DMS153 treated with DMSO at 0.1 percent for 48 hours (cell line): Measurements from ENCODE around the gene ACAA2.

Source experiments
- DNase-seq: peaks from one replicate; lab custom pipeline; 2025; ENCODE audit not compliant: unreplicated experiment; lab: John Stamatoyannopoulos, UW

Gene ACAA2, protein sequence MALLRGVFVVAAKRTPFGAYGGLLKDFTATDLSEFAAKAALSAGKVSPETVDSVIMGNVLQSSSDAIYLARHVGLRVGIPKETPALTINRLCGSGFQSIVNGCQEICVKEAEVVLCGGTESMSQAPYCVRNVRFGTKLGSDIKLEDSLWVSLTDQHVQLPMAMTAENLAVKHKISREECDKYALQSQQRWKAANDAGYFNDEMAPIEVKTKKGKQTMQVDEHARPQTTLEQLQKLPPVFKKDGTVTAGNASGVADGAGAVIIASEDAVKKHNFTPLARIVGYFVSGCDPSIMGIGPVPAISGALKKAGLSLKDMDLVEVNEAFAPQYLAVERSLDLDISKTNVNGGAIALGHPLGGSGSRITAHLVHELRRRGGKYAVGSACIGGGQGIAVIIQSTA

DNA sequence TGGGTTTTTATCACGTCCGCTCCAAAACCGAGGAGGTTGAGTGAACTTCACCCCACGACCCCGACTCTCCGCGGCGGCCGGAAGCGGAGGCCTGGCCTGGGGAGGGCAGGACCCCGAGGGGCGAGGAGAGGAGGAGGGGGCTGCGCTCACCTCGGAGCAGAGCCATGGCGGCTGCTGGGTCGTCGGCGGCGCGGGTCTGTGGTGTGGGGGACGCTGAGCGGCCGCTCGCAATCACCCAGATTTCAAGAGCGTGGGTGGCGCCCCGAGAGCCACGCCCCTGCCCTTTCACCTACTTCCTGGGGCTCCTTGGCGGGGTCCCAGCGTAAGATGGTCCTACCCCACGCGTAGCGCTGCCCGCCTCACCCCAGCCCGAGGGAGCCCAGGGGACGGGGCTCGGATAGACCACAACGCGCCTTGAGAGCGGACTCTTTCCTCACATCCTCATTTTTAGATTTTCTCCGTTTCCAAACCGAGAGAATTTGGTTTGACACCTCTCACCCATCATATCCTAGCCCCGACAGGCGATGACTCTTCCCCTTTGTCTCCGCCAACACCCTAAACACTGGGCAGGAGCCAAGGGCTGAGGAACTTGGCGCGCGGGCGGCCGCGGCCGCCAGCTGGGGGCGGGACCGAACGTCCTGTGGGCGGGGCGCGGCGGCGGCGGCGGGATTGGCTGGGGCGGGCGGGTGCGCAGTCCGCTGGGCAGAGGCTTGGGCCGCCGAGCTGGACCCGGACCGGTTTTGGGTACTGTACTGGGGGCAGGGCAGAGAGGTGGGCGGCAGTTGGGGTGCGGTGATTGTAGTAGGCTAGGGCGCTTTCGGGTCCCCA is at the start of gene ACAA2:
Gene ACAA2 (minus strand): TSS at position 215 of the 828 bp plus-strand sequence. CDS start 49 bp downstream, at position 166.
- DNase-seq, result peak; percentile 68

DNA sequence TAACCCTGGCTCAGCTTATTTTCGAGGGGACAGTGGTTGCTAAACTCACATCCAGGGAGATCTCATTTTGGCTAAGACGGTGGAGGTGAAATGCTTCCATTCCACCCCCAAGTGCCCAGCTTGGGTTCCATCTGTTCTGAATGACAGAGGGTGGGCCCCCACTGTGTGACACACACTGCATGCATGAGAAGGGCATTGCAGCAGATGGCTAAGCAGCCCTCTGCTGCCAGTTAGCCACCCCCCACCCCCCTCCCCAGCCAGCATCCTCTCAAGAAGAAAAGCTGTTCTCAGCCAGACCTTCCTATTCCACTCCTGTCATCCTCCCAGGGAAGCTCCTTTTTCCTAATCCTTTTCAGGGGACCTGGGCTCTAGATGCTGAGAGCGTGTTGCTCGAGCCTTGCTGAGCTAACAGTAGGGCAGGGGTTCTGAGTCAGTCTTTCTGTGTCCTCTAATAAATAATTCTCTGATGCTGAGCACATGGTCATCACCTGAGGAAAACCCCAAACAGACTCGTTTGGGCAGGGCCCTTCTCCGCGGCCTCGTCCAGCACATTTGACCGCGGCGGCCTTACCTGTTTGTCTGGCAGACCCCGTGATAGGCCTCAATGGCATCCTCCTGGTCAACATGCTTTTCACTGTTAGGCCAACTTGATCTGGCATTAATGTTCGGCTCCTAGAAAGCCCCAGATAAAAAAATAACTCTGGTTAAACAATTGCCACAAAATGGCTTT is 49.5 kb upstream of the ACAA2 start:
- DNase-seq, result no peak

DNA sequence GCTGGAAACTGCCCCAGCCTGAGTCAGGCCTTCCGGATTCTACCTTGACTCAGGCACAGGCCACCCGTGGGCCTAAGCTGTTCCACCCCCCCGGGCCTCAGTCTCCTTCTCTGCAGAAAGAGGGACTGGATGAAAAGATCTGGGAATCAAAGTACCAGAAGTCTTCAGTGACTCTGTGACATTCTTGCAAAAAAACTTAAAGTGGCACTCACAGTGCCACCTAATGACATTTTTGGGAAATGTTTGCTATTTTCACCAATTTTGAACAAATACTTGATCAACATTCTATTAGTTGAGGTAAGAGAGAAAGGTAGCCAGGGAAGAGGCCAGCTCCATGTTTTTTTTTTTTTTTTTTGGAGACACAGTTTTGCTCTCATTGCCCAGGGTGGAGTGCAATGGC is 48.3 kb upstream of the ACAA2 start:
- DNase-seq, result no peak

DNA sequence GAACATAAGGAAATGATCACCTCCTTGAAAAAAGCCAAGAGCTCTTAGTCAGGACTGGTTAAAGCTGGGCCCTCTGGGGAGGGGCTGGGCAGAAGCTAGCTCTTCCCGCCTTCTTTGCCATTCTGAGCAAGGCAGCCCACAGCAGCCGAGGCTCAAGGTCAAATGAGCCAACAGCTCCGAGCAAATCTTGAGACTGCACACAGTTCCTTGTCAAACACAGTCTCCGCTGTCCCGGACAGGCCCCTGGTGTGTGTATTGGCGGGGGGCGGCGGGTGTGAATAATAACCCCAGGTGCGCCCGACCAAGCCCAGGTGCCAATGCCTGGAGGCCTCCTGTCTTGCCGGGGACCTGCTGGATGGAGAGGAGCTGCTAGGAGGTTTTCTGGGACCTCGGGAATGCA is 46.4 kb upstream of the ACAA2 start:
- DNase-seq, result no peak

DNA sequence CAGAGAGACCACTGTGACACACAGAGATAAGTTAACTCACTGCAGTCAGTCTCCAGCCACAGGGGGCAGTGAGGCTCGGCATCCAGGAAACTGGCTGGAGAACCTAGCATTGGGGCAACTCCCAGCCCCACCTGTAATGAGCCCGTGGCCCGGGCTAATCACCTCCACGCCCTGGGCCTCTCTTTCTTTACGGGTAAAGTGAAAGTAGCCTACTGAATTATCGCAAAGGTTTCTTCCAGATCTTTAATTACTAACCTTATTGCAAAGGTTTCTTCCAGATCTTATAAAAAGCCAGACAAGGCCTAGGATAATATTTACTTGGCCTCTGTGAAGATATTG is 45.7 kb upstream of the ACAA2 start:
- DNase-seq, result no peak

DNA sequence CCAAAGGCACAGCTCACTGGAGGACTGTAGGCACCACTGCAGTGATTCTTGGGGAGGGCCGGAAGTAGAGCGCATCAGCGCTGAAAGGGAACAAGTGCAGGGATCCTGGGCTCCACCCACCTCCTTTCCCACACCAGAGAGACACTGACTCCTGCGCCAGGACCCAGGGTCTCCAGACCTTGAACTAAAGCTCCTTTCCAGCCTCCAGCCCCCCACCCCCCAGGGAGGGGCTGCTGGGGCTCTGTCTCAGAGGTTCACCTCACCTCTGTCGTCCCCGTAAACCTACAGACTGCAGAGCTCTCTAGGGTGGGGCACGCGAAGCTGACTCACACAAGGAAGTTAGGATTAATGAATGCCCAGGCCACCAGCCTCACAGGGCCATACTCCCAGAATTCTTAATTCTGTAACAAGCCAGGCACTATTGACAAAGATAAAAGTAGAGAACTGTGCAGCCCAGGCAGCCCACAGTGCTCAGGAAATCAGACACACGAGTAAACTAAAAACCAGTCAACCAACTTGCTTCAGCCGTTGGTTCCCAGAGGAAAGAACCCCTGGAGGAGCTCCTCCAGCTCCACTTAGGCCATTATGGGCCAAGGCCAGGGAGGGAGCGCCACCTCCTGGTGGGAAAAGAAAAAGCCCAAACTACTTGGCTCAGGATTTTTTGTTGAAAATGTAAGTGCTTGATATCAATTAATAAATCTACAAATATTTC is 45.1 kb upstream of the ACAA2 start:
- DNase-seq, result peak; percentile 54

DNA sequence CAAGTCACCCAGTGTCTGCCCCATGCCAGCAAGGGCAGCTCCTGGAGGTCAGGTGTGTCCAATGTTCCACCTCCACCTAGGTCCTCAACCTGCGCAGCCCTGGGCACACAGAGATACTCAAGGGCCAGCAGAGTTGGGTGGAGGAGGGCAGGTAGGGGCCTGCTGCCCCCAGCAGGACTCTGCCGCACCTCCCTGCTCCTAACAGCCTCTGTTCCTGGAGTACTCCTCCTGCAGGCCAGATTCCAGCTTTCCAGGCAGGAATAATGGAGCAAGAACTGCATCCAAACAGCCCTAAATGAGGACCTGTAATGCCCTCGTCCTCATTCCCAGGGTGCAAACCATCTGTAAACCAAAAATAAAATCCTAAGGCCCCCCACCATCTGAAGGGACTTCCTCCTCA is 44.4 kb upstream of the ACAA2 start:
- no peak for DNase-seq

DNA sequence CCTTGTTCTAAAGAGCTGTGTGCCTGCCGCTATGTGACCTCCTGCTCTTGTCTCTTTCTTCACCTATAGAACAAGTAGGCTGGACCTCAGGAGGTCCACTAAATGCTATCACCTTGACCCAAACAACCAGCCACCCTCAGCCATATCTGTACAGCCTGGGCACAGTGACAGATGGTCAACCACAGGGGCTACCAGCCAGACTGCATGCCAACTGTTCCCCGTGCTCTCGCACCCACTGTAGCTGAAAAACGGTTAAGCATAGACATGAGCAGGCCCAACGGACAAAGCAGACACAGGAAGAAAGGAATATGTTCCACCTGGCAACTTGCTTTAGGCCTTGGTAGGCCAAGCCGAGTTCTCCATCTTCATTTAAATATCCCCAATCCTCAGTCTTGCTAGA is 43.2 kb upstream of the ACAA2 start:
- DNase-seq, result no peak

DNA sequence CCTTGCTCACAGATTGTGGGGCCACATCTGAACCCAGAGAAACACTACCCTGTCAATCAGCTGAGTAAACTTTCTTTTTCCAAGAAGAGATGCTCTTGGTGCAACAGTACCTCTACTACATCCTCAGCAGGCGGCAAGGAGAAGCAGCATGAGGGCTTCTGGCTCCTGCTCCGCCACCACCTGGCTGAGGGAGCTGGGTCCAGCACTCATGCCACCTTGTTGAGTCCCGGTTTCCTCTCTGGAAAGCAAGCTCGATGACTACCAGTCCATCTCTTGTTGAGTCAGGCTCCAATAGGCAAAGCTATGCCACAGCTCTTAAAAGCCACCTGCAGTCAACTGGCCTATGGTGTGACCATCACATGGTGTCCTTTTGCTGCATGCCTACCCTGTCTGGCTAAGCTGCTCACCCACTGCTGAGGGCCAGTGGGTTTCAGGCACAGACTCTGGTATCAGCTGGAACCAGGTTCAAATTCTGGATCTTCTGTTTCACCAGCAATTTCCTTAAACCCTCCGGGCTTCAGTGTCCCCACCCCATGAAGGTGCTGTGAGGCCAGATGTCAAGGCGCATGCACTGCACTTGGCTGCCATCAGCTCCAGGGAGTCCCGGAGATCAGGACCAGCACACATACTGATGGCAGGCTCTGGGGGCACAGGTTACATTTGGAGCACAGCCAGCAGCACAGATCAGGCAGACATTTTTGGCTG is 42.5 kb upstream of the ACAA2 start:
- DNase-seq, result no peak

DNA sequence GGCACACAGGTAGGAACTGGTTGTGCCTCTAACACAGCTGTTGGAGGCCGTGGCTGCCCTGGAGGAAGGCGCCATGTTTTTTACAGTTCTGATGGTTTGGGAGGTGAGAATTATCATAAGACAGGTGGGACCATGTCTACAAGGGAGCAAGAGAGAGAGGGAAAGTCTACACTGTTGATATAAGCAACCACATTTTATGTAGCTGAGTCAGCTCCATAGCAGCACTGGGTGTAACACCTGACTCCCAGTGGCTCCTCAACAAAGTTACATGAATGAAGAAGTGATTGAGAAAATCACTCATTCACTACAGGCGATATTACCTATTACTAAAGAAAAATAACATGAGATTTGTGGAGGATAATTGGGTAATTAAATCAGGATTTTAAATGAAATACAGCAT is 41.3 kb upstream of the ACAA2 start:
- DNase-seq, result no peak

DNA sequence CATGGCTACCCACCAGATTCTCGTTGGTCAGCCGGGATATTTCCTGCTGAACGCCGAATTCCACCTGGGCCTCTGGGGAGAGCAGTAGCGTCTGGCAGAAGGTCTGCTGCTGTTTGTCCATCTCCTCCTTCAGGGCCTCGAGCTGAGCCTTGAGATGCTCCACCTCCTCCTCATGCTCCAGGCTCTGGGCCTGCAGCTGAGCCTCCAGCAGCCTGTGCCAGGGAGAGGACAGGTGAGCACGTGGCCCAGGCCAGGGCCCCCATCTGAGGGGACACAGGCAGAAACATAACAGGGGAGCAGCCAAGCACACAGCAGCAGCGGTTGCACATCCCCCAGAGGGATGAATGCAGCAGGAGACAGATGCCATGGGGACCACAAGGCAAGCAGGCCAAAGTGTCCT is 40.1 kb upstream of the ACAA2 start:
- DNase-seq, result no peak

DNA sequence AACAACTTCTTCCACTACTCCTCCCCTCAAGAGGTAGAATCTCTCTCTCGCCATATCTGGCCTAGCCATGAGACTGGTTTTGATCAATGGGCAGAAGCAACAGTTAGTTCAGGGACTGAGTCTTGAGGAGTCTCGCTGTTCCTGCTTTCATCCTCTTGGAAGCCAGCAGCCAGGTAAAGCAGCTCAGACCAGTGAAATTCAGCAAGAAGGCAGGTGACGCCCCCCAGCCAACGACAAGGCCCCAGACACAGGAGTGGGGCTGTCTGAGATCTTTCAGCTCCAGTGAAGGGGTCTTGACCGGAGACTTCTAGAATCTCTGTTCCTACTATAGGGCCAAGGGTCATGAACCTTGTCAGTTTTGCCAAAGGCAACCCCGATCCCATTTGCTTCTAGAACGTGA is 39.7 kb upstream of the ACAA2 start:
- DNase-seq, result no peak

DNA sequence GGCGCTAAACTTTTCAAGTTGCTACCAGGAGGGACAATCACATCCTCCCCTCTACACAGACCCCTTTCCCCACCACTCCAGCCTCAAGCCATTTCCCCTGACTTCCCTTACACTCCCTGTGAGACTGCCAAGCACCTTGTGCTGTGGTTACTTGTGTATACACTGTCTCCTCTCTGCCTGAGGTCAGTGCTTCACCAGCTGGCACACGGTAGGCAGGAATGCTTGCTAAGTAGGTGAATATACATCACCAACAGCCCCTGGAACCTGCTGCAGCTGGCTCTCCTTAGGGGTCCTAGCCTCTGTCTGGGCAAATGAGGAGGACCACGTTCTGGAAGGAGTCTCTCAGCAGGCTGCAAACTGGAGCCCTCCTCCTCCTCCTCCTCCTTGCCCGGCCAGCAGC is 38.3 kb upstream of the ACAA2 start:
- no peak for DNase-seq

DNA sequence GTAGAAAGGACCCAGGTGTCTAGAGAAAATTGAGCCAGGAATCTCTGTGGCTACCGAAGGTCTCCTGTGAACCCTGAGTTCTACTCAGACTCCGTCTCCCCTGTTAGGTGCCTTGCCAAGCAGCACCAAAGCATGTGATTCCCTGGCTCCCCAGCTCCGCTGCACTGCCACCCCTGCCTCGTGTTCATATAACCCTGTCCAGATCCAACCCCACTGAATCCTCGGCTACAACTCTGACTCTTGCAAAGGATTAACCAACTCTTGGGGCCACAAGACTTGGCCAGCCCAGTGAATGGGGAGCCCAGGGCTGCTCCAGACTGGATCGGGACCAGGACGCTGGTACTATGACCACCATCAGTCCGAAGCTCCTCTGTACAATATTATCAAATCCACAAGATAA is 37.3 kb upstream of the ACAA2 start:
- DNase-seq, result no peak

DNA sequence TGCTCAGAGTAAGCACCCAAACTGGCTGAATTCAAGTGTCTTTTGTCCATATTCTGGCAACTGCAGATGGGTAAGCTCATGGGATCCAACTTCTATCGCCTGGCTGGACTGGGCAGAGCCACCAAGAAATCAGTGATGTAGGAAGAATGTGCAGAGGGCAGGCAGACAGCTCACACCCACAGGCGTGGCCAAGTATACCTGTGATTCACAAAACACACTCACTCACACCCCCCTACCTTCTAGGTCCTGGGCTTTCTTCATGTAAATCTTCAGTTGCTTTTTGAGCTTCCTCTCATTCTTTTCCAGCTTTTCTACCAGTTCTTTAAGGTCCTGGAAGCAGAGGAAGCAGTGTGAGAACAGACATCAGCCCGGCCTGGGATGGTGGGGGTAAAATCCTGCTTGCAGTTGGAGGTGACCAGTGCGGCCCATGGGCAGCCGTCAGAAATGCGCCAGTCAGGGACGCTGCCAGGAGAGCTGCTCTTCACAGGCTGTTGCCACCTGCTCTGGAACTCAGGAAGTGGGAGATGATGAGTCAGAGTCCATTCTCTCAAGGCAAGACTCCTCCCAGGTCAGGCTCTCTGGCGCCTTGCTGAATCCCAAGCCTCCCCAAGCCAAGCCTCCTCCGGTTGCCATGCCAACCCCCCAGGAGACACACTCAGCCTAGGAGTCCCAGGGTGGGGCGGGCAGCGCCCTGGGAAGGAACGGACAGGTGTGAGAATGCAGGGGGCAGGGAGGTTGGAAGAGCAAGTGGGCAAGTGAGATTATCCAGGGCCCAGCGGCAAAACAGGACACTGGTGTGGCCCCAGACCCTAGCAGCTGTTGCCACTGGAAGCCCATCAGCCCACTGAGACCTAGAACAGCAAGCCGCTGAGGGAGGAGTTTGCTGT is 36.2 kb upstream of the ACAA2 start:
- peak; percentile 72 for DNase-seq

DNA sequence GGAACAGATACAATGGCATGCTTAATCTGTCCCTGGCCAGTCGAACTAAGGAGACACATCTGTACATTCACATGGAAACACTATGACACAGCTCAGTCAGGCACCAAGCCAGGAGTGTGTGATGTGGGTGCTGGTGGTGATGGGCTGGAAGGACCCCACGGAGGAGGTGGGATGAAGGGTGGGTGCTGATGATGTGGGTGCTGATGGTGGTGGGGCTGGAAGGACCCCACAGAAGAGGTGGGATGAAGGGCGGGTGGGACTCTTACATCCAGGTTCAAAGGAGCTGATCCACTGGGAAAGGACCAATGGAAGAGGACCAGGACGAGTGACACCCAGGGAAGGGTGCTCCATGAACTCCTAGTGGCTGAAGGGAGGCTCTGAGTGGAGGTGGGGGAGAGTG is 34.8 kb upstream of the ACAA2 start:
- no peak for DNase-seq

DNA sequence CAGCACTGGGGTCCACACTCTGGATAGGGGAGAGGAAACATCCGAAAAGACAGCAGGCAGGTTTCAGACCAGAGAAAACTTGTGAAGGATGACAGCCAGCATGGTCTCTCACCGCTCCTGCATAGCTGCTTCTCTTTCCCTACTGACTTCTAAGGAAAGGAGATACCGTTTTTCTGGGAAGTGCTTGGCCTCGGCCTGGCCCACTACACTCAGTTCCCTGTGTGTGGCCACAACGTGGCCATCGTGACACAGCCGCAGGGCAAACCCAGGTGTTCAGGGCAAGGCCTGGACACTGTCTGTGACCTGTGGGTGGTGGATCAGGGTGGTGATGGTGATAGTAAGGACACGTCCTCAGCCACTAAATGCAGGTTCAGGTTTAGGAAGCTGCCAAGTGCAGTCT is 34.2 kb upstream of the ACAA2 start:
- no peak for DNase-seq

DNA sequence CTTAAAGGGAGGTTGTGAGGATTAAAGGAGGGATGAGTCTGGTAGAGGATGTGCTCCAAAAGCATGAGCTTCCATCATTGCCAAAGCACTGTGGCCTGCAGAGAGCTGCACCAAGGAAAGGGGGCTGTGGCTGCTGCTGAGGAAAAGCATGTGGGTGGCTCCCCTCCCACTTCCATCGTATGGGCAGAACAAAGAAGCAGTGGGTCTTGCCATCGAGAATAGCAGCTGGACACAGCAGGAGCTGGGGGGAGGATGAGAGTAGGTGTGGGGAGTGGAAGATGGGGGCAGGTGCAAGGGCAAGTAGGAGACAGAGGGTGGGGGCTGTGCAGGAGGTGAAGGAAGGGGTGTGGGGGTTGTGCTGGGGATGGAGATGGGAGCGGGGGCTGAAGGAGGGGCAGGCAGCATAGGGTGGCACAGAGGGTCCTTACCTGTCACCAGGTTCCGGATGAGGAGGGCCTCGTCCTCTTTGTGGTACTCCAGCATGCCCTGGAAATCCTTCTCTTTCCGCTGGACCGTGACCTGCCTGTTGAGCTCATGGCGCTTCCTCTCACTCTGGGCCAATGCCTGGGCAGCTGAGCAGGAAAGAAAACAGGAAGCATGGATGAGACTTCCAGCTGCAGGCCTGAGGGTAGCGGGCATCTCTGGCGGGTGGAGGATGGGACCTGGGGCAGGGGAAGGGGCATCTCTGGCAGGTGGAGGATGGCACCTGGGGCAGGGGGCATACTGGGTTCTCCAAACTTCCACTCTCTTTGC is 33.6 kb upstream of the ACAA2 start:
- DNase-seq, result no peak

DNA sequence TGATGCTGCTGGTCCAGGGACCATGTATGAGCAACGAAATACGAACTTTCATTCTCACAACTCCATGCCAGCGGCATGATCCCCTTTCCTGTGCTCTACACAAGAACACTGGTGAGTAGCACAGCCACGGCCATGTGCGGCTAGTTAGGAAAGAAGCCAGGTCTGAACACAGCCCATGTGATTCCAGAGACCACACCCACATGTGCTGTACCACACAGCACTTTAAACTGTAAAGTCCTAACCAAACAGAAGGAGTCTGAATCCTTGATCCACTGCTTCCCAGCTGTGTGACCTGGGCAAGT is 33.0 kb upstream of the ACAA2 start:
- DNase-seq, result no peak
